Endothelial cell (in vitro differentiated cells): Measurements from ENCODE around the gene ALOX5. TPM values are rescaled to one million over a fixed set of nuclear protein-coding genes. Genes with fewer than 3 reads are reported as not detected.
A peak's percentile ranks its signal among the peaks of the same experiment; 100 is the strongest.

Source experiments
- DNase-seq: peaks from one replicate; pipeline ENCODE4 v3.0.0; 2021; ENCODE audit warnings: low spot score
- H3K27ac Mint-ChIP-seq: one replicate; pipeline ENCODE4 v1.8.0; 2021; ENCODE audit warnings: mixed read lengths, inconsistent platforms; ENCODE audit not compliant: unreplicated experiment
- H3K27me3 Mint-ChIP-seq: one replicate; pipeline ENCODE4 v1.8.0; 2021; ENCODE audit warnings: mild to moderate bottlenecking, moderate library complexity, mixed read lengths, inconsistent platforms; ENCODE audit not compliant: unreplicated experiment
- H3K36me3 Mint-ChIP-seq: one replicate; pipeline ENCODE4 v1.8.0; 2021; ENCODE audit warnings: mild to moderate bottlenecking, low read depth, mixed read lengths, inconsistent platforms; ENCODE audit not compliant: unreplicated experiment
- H3K4me1 Mint-ChIP-seq: one replicate; pipeline ENCODE4 v1.8.0; 2021; ENCODE audit warnings: mild to moderate bottlenecking, mixed read lengths, inconsistent platforms; ENCODE audit not compliant: unreplicated experiment
- H3K4me3 Mint-ChIP-seq: one replicate; pipeline ENCODE4 v1.8.0; 2021; ENCODE audit warnings: mild to moderate bottlenecking, mixed read lengths, inconsistent platforms; ENCODE audit not compliant: unreplicated experiment
- H3K9me3 Mint-ChIP-seq: one replicate; pipeline ENCODE4 v1.8.0; 2021; ENCODE audit warnings: mixed read lengths, inconsistent platforms; ENCODE audit not compliant: unreplicated experiment
- CTCF ChIP-seq: fragments of 200-600 bp; sonication (generic); IDR thresholded peaks from one replicate; pipeline ENCODE4 v1.5.0; 2021; ENCODE audit warnings: antibody characterized with exemption; ENCODE audit not compliant: unreplicated experiment
- total RNA-seq: library from RNA; stranded (reverse); fragmentation: NEBNext Ultra II Directional; extraction: Animal tissue kit (Norgen Biotek cat#: 25700); gene quantifications from one replicate; pipeline ENCODE4 v1.2.1, GENCODE V29; 2021; ENCODE audit not compliant: unreplicated experiment

Gene ALOX5
- total RNA-seq, 1 donor from 2014 or later: 0.18 TPM

- no peak for TF ChIP-seq CTCF
- Mint-ChIP-seq H3K4me1 (peaks cover 7% of the 10 kb centered on the region), H3K27ac (peak overlapping the region; percentile 45), H3K36me3 (peaks cover 4% of the 10 kb centered on the region), H3K4me3 (peak overlapping the region; percentile 88), H3K27me3 (peaks cover 16% of the 10 kb centered on the region), H3K9me3 (no peaks in the 10 kb centered on the region)
- DNase-seq: peak; percentile 20
Observed at GRCh38 chr10:45373003-45373575, 927 bp upstream of the ALOX5 start.

GRCh38 chr10:45374350-45375052 lies 485 bp downstream of the ALOX5 start:
- TF ChIP-seq CTCF: no peak
- DNase-seq: peak; percentile 16
- H3K4me1 Mint-ChIP-seq: peaks cover 7% of the 10 kb centered on the region
- no peak overlapping the region for H3K4me3 Mint-ChIP-seq
- H3K27ac Mint-ChIP-seq: no peak overlapping the region
- no peaks in the 10 kb centered on the region for H3K9me3 Mint-ChIP-seq
- peaks cover 4% of the 10 kb centered on the region for H3K36me3 Mint-ChIP-seq
- peaks cover 20% of the 10 kb centered on the region for H3K27me3 Mint-ChIP-seq

- Mint-ChIP-seq H3K4me1 (peaks cover 7% of the 10 kb centered on the region), H3K36me3 (peaks cover 4% of the 10 kb centered on the region), H3K4me3 (no peak overlapping the region), H3K27ac (no peak overlapping the region), H3K9me3 (no peaks in the 10 kb centered on the region), H3K27me3 (peaks cover 20% of the 10 kb centered on the region)
- DNase-seq: no peak
- TF ChIP-seq CTCF: no peak
Observed at GRCh38 chr10:45375101-45375500, 1.1 kb downstream of the ALOX5 start.

- H3K36me3 Mint-ChIP-seq: peaks cover 4% of the 10 kb centered on the region
- no peak overlapping the region for H3K4me3 Mint-ChIP-seq
- no peak for DNase-seq
- H3K27ac Mint-ChIP-seq: no peak overlapping the region
- H3K4me1 Mint-ChIP-seq: peaks cover 7% of the 10 kb centered on the region
- H3K27me3 Mint-ChIP-seq: peaks cover 20% of the 10 kb centered on the region
- no peaks in the 10 kb centered on the region for H3K9me3 Mint-ChIP-seq
- no peak for TF ChIP-seq CTCF
Observed at GRCh38 chr10:45375716-45376231, 1.8 kb downstream of the ALOX5 start.

- no peaks in the 10 kb centered on the region for H3K9me3 Mint-ChIP-seq
Observed at GRCh38 chr10:45376371-45376801, 2.4 kb downstream of the ALOX5 start.

More at GRCh38 chr10:45376371-45376801, 2.4 kb downstream of the ALOX5 start:
- peaks cover 4% of the 10 kb centered on the region for H3K36me3 Mint-ChIP-seq
- no peak overlapping the region for H3K4me3 Mint-ChIP-seq
- no peak overlapping the region for H3K27ac Mint-ChIP-seq
- no peak for TF ChIP-seq CTCF
- peaks cover 22% of the 10 kb centered on the region for H3K27me3 Mint-ChIP-seq
- H3K4me1 Mint-ChIP-seq: peaks cover 7% of the 10 kb centered on the region
- DNase-seq: no peak
